ENCODE results near the gene BECN2. TPM values are rescaled to one million over a fixed set of nuclear protein-coding genes. Genes with fewer than 3 reads are reported as not detected.

BECN2 gene
- total RNA-seq, 1 donor from 2014 or later = not detected

Other genes starting within 250 kb of the BECN2 start
- gene EXO1, start 109.6 kb upstream of the BECN2 start, total RNA-seq = 52.2 and 58.0 TPM in 2 replicates
- gene MAP1LC3C, start 41.3 kb downstream of the BECN2 start, total RNA-seq = not detected in 2 replicates